ENCODE results near the gene UIMC1. TPM values are rescaled to one million over a fixed set of nuclear protein-coding genes. Genes with fewer than 3 reads are reported as not detected.

Gene UIMC1
- total RNA-seq, 1 experiment from 2014 or later: 53.0 TPM

DNA sequence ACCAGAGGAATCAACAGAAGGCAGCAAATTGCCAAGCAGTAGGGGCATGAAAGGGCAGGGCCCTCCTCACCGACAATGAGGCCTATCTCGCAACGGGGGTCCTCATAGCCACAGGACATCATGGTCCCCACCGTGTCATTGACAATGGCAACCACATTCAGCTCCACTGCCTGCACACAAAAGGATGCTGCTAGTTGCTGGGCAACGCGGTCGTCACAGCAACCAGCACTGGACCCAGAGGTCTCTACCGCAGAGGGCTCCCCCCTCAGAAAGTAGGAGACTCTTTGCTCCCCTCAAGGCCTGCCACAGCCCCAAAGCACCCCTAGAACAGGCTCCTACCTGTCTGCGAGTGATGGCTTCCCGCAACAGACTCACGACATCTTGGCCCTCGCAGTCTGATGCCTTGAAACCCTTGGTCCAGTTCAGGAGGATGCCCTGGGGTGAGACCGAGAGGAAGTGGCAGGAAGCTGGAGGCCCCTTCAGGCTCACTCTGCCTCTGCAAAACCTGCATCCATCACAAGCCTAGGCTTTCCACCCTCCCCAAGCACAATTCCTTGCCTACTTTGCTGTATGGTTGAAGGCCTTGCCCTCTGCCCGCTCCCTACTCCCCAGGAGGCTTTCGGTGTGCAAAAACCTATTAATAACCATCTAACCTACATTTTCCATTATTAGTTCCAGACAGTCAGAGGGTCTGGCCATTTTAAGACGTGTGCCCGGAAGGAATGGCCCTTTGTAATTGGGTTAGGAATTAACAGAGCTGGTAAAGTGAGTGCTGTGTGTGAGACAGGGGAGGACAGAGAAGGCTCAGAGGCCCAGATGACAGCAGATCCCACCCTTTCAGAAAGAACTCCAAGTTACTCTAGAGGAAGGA is 122.6 kb downstream of the UIMC1 start:
- Histone ChIP-seq H3T11ph (ENCODE audit: low read length) (no peak overlapping the region), H4K5ac (ENCODE audit: insufficient read length, low read depth, low read length) (no peak overlapping the region), H3K9ac (ENCODE audit: extremely low read depth, insufficient read length, low read length) (no peak overlapping the region), H3K27me3 (ENCODE audit: insufficient read depth, low read length) (no peaks in the 10 kb centered on the region), H3K18ac (ENCODE audit: insufficient read length, low read depth, low read length) (no peak overlapping the region), H3K9me3 (ENCODE audit: control insufficient read depth, low read depth, low read length) (no peaks in the 10 kb centered on the region), H3K4me1 (ENCODE audit: insufficient read depth, low read length) (no peaks in the 10 kb centered on the region), H3K4ac (ENCODE audit: low read depth, low read length) (no peak overlapping the region), H3K56ac (ENCODE audit: insufficient read length, low read depth, low read length) (no peak overlapping the region), H2BK5ac (ENCODE audit: insufficient read length, low read length) (no peak overlapping the region), H2BK12ac (ENCODE audit: insufficient read length, low read depth, low read length) (no peak overlapping the region), H2BK120ac (ENCODE audit: low read depth, low read length, poor library complexity, severe bottlenecking) (no peak overlapping the region), H3K79me2 (ENCODE audit: insufficient read depth, low read length) (no peaks in the 10 kb centered on the region), H2BK15ac (ENCODE audit: low read depth, low read length) (no peak overlapping the region), H3K4me2 (ENCODE audit: insufficient read depth, insufficient read length, low read length) (no peak overlapping the region), H4K91ac (ENCODE audit: insufficient read length, low read depth, low read length) (no peak overlapping the region), H4K20me1 (ENCODE audit: control insufficient read depth, insufficient read depth, insufficient read length) (no peaks in the 10 kb centered on the region), H3K14ac (ENCODE audit: insufficient read depth, low read length) (no peak overlapping the region), H3K23me2 (ENCODE audit: insufficient read length, low read depth, low read length, poor library complexity, severe bottlenecking) (no peaks in the 10 kb centered on the region), H2AK5ac (ENCODE audit: insufficient read length, low read length) (no peak overlapping the region), H3K23ac (ENCODE audit: insufficient read length, low read depth, low read length) (no peak overlapping the region), H4K8ac (replicated peaks; ENCODE audit: insufficient read length, low read depth, low read length) (no peak overlapping the region), H3K79me1 (ENCODE audit: insufficient read depth, low read depth, low read length, poor library complexity, severe bottlenecking) (no peaks in the 10 kb centered on the region), H2BK20ac (ENCODE audit: low read depth, low read length, poor library complexity, severe bottlenecking) (no peak overlapping the region), H3K27ac (ENCODE audit: insufficient read length, low read depth, low read length) (no peak overlapping the region), H2AFZ (ENCODE audit: low read length) (no peak overlapping the region)
- peaks cover 8 to 9% of the 10 kb centered on the region in 2 experiments for H3K4me1 Mint-ChIP-seq
- DNase-seq: no peak
- H3K36me3 Mint-ChIP-seq (ENCODE audit: insufficient read depth in 1 of 3, low read depth in 3 of 3): no peaks in the 10 kb centered on the region; a peak in 1 of 7 replicates
- H3K4me3 Mint-ChIP-seq: no peak overlapping the region
- H3K27ac Mint-ChIP-seq: peak overlapping the region in 1 of 3 experiments; percentile 12; a peak in 1 of 7 replicates
- WGBS (ENCODE audit: extremely low coverage, insufficient read length, low lambda C conversion rate): no CpG with 5 or more reads among the region's 17 CpGs
- no peak for TF ChIP-seq CTCF (conservative IDR thresholded peaks at IDR 0.05)
- no peaks in the 10 kb centered on the region for H3K9me3 Mint-ChIP-seq
- H3K27me3 Mint-ChIP-seq (ENCODE audit: low read depth): no peaks in the 10 kb centered on the region; the same call in 1 of the 2 replicates

Data from H9 (cell line).